ENCODE results near the gene EIPR1.
"Not testable (repeated sequence)": the region's sequence is repeated elsewhere in the genome, so short reads cannot be mapped to it uniquely, and the experiment has no call there.

Gene EIPR1

DNA sequence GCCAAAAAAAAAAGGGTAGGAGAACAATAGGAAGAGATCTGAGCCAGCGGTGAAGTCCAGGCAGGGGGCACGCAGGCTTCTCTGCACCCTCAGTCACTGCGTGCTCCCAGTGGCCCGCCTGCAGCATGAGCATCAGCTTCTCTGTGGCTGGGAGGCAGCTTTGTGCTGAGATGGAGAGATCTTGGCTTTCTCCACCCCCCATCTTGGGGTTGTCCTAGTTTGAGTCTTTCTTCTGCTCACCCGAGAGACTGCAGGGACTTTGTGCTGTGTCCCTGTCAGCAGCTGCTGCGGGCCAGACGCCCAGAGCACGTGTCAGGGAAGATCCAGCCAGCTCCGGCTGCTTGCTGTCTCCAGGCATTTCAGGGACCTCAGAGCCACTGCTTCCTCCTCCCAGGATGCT, 22.2 kb upstream of the EIPR1 start:
- no peak for DNase-seq

DNA sequence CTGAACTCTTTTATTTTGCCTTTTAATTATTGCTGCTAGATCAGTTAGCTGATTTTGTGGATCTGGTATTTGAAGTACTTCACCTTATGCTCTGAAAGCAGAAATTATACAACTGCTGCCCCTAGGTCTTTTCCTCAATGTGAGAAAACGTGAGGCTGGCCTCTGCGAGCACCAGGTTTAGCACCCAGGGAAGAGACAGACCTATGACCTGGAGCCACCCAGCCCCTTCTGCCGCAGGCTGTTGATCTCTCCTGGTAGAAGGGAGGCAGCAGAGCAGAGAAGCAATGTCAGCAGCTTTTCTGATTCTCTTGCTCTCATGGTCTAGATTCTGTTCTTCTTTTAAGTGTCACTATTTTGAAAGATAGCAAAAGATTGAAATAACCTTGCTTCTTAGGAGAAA, 21.8 kb upstream of the EIPR1 start:
- no peak for DNase-seq

DNA sequence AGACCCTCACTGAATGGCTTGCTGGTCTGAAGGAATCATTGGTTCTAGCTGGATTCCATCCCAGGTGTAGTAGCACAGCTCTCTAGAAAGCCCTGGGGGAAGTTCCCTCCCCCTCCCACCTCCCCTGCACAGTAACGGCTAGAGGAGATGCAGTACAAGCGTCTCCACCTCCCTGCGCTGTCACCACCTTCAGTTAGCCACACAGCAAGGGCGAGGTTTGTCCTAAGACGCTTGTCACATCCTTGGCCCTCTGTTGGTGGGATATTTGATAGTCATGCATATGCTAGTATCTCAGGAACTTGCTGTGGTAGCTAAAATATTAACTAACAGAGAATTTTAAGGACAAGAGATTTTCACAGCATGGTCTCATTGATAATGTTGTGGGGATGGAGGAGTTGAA, 21.2 kb upstream of the EIPR1 start:
- DNase-seq = no peak

DNA sequence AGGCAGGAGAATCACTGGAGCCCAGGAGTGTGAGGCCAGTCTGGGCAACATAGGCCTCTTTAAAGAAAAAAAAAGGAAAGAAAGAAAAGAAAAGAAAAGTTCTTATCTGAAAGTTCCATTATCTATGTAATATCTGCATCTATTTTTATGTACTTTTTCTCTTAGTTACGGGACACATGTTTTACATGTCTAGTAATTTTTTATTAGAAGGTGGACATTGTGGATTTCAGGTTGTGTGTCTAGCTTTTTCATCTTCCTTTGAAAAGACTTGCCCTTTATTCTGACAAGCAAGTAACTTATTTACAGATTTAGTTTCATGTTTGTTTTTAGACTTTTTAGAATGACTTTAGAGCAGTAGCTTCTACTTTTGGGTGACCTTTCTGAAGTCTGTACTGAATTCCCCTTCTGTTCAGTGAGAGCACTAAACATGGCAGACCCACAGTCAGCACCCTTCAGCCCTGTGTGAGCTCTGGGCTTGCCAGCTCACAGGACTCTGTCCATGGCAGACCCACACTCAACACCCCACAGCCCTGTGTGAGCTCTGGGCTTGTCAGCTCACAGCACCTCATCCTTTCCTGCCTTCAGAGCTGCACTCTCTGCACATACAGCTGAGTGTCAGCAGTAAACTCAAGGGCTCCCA, 19.4 kb upstream of the EIPR1 start:
- no peak for DNase-seq

DNA sequence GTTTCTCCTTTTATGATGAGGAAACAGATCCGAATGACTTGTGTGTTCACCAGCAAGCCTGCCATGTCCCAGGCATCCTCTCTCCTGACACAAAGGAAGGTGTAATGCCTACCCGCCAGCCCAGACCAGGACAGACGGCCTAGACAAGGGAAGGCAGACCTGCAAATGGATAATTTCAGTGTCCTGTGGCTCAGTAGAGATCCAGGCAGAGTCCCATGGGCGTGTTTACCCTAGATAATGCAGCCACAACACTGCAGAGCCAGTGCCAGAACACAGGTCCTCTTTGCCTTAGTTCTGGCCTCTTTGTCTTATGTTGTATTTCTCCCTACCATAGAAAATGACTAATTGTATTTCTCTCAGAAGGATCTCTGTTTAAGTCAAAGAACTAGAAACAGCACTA, 14.6 kb upstream of the EIPR1 start:
- no peak for DNase-seq

DNA sequence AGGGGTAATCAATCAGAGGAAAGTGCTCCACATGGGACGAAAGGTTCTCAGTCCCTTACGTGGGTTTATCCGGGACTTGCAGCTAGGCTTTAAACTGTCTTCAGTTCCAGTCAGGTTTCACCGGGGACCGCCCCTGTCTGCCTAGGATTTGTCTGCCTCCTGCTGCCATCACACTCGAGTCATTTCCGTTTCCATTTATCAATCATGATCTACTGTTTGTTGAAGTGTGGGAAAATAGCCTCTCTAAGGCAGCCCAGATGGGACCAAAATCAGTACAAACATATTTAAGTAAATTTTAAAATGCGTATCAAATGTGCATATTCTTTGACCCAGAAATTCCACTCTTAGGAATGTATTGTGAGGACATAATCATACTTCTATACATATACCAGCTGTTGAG, 12.4 kb upstream of the EIPR1 start:
- no peak for DNase-seq

DNA sequence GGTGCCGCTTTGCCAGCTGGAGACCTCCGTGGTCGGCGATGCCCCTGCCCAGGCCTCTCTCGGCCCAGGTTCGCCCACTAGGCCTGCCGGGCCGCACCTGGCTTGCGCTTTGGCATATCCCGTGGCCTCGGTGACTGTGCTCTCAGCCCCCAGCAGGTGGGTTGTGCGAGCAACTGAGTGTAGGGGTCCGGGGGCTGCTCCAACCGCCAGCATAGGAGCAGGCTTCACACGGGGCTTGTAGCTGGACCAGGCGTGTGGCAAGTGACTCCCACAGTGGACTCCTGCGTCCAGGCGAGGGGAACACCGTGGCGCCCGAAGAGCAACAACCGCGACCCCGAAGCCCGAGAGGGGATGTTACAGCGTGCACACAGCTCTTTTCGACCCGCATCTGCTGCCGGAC, 11.6 kb upstream of the EIPR1 start:
- no peak for DNase-seq

DNA sequence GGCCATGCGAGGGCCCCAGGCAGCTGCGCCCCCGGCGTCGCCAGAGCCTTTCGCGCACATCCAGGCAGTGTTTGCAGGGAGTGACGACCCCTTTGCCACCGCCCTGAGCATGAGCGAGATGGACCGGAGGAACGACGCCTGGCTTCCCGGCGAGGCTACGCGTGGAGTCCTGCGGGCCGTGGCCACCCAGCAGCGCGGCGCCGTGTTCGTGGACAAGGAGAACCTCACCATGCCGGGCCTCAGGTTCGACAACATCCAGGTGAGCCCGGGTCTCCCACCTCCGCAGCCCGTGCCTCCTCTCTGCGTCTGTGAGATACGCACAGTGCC, 10.8 kb upstream of the EIPR1 start:
- no peak for DNase-seq

DNA sequence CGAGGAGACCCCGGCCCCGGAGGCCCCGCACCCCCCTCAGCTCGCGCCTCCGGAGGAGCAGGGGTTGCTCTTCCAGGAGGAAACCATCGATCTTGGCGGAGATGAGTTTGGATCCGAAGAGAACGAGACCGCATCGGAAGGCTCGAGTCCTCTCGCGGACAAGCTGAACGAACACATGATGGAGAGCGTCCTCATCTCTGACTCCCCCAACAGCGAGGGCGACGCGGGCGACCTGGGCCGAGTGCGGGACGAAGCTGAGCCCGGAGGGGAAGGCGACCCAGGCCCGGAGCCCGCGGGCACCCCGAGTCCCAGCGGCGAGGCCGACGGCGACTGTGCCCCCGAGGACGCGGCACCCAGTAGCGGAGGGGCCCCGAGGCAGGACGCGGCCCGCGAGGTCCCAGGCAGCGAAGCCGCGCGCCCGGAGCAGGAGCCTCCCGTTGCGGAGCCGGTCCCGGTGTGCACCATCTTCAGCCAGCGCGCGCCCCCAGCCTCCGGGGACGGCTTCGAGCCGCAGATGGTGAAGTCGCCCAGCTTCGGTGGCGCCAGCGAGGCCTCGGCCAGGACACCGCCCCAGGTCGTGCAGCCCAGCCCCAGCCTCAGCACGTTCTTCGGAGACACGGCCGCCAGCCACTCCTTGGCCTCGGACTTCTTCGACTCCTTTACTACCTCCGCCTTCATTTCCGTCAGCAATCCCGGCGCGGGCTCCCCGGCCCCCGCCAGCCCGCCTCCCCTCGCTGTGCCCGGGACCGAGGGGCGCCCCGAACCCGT, 10.2 kb upstream of the EIPR1 start:
- no peak for DNase-seq

DNA sequence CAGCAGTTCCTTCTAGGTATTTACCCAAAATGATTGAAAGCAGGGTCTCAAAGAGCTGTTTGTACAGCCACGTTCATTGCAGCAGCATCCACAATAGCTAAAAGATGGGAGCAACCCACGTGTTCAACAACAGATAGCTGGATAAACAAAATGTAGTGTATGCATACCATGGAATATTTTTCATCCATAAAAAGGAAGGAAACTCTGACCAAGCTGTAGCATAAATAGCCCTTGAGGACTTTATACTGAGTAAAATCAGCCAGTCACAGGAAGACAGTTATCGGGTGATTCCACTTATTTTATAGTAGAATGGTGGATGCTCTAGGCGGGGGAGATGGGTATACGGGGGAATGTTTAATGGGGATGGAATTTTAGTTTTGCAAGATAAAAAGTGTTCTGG, 9.4 kb upstream of the EIPR1 start:
- no peak for DNase-seq

DNA sequence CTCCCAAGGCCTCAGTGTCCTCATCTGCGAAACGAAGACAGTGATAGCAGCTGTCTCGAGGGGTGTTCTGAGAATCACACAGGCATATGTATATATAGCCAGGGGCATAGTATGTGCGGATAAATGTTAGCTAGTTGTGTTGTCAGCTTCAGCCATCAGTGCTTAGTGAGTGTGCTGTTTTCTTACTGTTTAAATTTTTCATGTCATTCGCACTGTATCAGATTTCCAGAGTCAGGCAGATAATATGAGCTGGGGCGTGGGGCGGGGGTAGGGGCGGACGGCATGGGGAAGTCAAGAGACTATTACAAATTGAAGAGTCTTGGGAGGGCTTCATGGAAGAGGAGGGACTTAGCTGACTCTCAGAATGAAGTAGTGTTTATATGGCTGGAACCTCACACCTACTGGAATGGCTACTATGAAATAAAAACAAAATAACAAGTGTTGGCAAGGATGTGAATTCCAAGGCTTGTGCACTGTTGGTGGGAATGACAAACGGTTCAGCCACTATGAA, 8.9 kb upstream of the EIPR1 start:
- no peak for DNase-seq

DNA sequence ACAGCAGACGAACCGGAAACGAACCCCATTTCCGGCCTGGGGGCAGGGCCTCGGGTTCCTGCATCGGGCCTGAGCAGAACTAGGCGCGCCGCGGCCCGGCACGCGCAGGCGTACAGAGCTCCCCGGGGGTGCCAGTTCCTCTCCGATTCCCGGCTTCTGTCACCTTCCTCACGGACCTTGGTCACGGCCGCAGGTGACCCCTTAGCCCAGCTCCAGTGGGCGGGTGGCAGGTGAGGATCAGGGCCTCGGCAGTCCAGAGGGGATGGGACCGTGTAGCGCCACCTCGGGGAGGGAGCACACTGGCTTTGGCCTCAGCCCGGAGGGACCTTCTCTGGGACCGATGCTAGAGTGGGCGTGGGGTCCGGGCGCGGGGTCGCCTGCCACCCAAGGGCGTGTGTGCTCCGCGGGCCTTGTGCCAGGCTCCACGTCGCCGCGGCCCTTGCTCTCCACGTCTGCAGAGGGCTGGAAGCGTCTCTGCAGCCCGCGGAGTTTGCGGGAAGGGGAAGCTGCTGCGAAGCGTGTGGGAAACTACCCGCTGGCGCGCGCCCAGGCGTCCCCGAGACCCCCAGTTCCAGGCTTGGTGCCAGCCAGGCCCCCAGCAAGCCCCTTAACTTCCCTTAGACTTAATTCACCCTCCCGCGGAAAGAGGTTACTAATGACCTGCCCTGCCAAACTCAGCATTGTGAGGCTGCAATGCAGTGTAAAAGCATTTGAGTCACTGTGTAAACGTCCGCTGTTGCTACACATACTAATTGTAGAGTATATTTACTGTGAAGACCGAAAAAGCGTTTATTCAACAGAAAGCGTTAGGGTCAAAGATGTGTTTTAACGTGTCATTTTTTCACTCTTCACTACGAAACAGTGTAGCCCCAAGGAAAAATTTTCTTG, 2.3 kb upstream of the EIPR1 start, which contains the start of gene TRAPPC12:
TRAPPC12 (plus strand) TSS at position 48 of the 888 bp plus-strand sequence. CDS start 7,930 bp downstream, outside the sequence.
- DNase-seq = peak; percentile 93

DNA sequence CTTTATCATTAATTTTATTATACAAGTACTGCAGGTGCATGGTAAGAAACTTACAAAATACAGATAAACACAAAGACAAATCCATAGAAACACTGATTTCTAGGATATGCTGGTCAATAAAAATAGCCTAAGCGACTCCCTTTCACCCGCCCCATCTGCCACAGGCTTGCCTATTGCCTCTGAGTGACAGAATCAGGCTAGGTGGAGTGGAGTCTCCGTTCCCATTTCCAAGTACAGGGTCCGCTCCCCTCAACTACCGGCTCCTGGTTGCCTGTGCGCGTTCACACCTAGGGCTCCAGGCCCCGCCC, 1.7 kb upstream of the EIPR1 start:
- DNase-seq = no peak

DNA sequence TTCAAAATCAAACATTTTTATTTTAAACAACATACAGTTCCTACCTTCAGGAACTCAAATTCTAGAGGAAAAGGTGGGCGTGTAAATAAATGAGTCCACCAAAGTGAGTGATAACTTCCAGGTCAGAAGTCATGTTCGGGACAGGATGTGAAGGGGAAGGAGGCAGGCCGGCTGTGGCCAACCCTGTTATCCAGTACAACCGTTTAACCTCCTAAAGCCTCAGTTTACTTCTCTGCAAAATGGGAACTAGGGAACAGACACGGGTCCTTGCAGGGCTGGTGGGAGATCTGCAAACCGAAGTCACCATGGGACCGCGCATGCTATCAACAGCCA, 373 bp downstream of the EIPR1 start:
- no peak for DNase-seq

DNA sequence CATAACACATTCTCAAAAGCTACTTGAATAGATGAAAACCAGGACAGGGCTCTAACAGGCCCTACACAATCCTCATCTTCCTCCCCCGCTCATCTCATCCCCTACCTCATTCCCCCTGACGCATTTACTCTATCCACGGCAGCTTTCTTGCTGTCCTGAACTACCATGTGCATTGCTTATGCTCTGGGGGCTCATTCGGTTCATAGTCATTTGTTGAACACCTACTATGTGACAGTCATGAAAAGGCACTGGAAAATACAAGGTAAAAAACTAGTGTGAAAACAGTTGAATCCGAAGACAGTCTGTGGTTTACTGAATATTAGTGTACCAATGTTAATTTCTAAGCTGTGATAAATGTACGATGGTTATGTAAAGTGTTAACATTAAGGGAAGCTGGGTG, 797 bp downstream of the EIPR1 start:
- no peak for DNase-seq

DNA sequence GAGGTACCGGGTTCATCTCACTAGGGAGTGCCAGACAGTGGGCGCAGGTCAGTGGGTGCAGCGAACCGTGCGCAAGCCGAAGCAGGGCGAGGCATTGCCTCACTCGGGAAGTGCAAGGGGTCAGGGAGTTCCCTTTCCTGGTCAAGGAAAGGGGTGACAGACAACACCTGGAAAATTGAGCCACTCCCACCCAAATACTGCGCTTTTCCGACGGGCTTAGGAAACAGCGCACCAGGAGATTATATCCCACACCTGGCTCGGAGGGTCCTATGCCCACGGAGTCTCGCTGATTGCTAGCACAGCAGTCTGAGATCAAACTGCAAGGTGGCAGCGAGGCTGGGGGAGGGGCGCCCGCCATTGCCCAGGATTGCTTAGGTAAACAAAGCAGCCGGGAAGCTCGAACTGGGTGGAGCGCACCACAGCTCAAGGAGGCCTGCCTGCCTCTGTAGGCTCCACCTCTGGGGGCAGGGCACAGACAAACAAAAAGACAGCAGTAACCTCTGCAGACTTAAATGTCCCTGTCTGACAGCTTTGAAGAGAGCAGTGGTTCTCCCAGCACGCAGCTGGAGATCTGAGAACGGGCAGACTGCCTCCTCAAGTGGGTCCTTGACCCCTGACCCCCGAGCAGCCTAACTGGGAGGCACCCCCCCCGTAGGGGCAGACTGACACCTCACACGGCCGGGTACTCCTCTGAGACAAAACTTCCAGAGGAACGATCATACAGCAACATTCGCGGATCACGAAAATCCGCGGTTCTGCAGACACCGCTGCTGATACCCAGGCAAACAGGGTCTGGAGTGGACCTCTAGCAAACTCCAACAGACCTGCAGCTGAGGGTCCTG, 8.1 kb downstream of the EIPR1 start:
- DNase-seq = not testable (repeated sequence)

DNA sequence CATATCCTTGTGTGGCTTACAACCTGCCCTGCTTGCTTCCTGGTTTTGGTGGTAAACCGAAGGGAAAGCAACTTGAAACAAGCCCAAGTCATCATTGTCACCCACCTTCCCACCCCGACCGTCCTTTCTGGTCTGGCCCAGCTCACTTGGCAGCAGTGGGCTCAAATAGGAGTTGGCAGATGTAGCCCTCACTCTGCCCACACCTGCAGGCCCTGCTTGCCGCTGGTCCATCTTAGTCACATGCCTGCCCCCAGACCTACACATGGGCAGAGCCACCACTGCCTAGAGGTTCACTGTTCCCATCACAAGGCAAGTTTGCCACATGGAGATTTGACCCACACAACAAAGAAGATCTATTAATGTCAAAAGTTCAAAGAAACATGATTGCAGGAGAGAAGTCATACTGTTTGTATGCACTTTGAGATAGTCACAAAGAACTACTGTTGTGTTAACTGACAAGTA, 9.3 kb downstream of the EIPR1 start:
- no peak for DNase-seq

DNA sequence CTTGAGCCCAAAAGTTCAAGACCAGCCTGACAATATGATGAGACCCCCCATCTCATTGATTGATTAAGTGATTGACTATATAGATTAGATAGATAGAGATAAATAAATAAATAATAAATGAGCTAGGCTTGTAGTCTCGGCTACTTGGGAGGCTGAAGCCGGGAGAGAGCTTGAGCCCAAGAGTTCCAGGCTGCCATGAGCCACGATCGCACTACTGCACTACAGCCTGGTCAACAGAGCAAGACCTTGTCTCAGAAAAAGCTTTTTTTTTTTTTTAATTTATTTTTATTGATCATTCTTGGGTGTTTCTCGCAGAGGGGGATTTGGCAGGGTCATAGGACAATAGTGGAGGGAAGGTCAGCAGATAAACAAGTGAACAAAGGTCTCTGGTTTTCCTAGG, 12.4 kb downstream of the EIPR1 start:
- DNase-seq = no peak

DNA sequence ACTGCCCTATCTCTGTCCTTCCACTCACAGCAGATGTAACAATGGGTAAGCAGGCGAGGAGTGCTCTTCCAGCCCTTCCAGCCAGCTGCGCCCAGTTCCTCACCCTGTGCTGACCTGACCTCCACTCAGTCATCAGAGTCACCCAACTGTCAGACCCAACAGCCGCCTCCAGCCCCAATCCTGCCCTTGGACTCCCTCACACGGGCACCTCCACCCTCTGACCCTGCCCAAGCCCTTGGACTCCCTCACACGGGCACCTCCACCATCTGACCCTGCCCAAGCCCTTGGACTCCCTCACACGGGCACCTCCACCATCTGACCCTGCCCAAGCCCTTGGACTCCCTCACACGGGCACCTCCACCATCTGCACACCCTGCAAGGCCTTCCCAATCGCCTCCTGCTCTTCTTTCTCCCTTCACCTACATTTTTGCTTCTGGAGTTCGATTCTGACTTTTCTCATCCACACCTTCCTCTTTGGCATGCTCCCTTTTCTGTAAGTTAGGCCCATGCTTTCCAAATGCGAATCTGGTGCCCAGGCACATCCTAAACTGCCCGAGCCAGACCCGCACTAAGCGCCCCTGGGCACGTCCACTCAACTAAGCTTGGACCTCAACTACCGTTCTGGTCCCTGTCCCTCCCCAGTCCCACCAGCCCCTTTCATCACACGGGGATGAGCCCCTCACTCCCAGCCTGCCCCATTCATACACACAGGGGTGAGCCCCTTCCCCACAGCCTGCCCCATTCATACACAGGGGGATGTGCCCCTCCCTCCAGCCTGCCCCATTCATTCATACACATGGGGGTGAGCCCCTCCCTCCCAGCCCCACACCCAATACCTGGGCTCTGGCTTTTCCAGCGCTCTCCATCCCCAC, 15.9 kb downstream of the EIPR1 start:
- no peak for DNase-seq

DNA sequence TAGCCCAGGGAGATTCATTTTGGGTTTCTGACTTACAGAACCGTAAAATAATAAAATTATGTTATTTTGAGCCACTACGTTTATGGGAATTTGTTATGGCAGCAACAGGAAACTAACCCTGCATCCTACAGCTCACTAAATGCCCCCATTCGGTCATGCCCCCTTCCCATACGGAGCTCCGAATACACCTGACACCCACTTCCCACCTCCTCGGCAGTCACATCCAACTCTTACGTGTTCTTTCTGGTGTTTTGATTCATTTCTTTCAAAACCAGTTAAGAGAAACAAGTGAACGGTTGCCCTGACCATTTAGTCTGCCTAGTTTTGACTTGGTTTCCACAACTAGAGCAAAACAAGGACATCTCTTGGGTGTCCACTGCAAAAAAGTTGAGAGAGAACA, 19.7 kb downstream of the EIPR1 start:
- DNase-seq = no peak

DNA sequence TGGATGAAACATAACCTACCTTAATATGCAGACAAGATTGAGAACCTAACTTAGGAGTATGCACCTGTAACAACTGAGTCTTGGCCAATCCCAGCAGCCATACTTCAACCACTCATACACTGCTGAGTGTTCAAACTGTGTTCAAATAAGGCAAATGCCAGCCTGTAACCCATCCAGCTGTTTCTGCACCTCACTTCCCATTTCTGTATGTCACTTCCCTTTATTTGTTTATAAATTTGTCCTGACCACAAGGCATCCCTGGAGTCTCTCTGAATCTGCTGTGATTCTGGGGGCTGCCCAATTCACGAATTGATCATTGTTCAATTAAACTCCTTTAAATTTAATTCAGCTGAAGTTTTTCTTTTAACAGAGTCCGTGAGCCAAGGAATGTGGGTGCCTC, 20.2 kb downstream of the EIPR1 start:
- not testable (repeated sequence) for DNase-seq

DNA sequence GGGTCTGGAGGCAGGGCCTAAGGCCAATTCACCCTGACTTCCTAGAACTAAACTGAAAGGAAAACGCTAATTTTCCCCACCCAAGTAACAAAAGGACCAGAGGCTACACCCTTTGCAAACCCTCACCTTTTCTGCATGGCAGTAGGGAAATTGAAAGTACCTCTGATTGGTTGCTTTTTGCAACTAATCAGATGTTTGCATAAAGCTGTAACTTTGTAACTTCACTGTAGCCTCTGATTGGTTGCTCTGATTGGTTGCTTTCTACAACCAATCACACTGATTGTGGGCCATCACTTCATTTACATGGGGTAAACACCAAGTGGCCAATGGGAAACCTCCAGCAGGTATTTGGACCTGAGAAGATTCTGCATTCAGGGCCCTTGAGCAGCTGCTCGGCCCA, 20.8 kb downstream of the EIPR1 start:
- no peak for DNase-seq
